ENCODE measurements around the gene GGA2.

The GGA2 gene

DNA sequence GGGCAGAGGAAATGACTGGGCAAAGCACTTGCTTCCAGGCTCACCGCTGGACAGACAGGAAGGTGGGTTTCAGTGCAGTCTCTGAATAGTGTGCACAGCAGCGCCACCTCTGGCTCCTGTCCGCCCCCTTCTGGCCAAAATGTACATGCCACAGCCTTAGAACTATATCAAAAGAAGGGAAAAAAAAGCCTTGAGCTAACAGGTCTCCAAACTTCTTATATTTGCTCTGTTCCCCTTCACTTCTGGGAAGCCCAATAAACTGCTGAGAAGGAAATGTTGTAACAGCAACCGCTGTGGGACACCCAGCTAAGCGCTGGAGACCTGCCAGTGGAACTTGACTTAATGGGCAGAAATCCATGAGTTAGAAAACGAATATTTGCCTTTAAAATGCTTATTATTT lies 74.8 kb downstream of the GGA2 start:
- Mint-ChIP-seq H3K4me3 (no peak overlapping the region), H3K27ac (no peak overlapping the region), H3K27me3 (ENCODE audit: low read depth) (no peaks in the 10 kb centered on the region), H3K36me3 (ENCODE audit: low read depth) (peaks cover 50% of the 10 kb centered on the region), H3K4me1 (no peaks in the 10 kb centered on the region), H3K9me3 (no peaks in the 10 kb centered on the region)
- TF ChIP-seq, protein P1, sequence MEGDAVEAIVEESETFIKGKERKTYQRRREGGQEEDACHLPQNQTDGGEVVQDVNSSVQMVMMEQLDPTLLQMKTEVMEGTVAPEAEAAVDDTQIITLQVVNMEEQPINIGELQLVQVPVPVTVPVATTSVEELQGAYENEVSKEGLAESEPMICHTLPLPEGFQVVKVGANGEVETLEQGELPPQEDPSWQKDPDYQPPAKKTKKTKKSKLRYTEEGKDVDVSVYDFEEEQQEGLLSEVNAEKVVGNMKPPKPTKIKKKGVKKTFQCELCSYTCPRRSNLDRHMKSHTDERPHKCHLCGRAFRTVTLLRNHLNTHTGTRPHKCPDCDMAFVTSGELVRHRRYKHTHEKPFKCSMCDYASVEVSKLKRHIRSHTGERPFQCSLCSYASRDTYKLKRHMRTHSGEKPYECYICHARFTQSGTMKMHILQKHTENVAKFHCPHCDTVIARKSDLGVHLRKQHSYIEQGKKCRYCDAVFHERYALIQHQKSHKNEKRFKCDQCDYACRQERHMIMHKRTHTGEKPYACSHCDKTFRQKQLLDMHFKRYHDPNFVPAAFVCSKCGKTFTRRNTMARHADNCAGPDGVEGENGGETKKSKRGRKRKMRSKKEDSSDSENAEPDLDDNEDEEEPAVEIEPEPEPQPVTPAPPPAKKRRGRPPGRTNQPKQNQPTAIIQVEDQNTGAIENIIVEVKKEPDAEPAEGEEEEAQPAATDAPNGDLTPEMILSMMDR (IDR thresholded peaks at IDR 0.05; ENCODE audit: unreplicated experiment in 3 of 3), result peak; percentile 55 to 74 (median 67)

DNA sequence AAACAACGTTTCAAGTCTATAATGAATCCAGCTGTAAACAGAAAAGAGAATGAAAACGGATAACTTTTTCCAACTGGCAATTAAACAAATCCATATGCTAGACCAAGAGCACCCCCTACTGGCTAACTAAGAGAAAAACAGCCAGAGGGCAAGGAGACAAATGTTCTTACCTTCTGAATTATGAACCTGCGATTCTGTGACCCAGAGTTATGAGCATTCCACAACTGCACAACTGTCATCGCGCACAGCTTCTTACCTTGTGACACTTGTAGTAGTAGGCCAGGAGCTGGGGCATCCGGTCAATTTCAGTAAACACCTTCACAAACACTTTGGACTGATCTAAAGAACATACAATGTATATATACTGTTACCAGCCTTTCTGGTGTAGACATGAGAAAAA lies 75.9 kb downstream of the GGA2 start:
- no peak overlapping the region for H3K27ac Mint-ChIP-seq
- H3K36me3 Mint-ChIP-seq (ENCODE audit: low read depth), result peaks cover 54% of the 10 kb centered on the region
- H3K9me3 Mint-ChIP-seq, result no peaks in the 10 kb centered on the region
- no peak overlapping the region for H3K4me3 Mint-ChIP-seq
- no peaks in the 10 kb centered on the region for H3K4me1 Mint-ChIP-seq
- TF ChIP-seq, protein P1 (IDR thresholded peaks at IDR 0.05; ENCODE audit: unreplicated experiment in 3 of 3), result peak; percentile 86 to 94 (median 90)
- no peaks in the 10 kb centered on the region for H3K27me3 Mint-ChIP-seq (ENCODE audit: low read depth)

DNA sequence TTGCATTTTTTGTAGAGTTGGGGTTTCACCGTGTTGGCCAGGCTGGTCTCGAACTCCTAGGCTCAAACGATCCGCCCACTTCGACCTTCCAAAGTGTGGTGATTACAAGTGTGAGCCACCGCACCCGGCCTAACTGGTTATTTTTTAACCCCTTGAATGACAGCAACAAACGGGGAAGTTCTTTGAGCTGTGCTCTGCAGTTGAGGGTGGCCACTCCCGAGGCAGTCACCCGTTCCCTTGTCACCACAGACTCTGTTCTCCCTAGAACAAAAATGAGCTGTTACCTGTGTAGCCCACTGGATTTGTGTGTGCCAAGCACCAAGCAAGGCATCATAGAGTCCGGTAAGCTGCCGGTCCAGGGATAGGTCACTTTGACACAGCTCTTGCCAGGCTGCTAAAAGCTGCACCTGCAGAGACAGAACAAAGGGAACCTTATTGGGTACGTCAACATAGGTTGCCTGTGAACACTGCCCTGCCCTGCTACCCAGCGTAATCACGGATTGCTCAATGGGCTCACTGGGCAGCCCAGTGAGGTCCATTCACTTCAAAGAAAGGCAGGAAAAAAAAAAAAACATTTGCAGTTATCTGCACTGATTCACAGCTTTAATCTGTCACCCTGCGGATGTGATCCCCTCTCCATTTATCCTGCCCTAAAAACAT lies 76.9 kb downstream of the GGA2 start:
- TF ChIP-seq, protein P1 (IDR thresholded peaks at IDR 0.05; ENCODE audit: unreplicated experiment in 3 of 3), result no peak
- peaks cover 48% of the 10 kb centered on the region for H3K36me3 Mint-ChIP-seq (ENCODE audit: low read depth)
- H3K27ac Mint-ChIP-seq, result no peak overlapping the region

DNA sequence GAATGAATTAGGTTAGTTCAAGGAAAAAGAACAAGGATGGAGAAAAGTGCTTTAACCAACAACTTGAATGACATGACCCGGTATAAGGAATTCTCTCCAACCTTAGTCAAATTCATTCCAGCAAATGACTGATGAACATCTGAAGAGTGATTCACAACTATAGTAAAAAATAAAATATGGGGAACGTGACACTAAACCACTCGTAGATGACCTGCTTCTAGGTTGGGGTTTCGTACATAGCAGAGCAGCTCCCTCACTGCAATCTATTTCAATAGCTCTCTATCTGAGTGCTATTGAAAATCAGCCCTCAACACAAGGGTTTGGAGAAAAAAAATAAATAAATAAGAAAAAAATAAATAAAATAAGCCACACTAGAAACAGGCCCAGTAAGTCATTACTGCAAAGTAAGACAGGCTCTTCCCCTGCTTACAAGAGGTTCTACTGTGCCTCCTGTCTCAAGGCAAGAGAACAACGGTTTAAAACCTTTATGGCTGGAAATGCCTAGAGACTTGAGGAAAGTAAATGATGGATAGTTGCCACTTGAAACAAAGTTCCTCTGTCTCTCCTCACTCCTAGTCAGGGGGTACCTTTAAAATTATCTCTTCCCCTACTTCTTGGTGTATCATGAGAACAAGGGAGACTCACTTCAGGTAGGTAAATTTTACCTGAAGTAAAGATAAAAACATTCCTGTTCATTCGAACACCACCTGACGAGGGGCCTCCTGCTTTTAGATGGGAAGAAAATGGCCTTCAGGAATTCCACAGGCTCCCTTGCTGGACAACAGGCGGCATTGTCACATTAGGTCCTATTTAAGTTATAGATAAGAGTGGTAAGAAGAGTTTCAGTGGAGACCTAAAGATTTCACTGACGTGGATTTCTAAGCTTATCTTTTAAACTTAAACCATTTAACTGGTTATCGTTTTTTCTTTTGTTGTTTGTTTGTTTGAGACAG lies 77.8 kb downstream of the GGA2 start:
- TF ChIP-seq, protein P1 (IDR thresholded peaks at IDR 0.05; ENCODE audit: unreplicated experiment in 3 of 3), result no peak
- Mint-ChIP-seq H3K4me1 (no peaks in the 10 kb centered on the region), H3K27me3 (ENCODE audit: low read depth) (no peaks in the 10 kb centered on the region), H3K36me3 (ENCODE audit: low read depth) (peaks cover 48% of the 10 kb centered on the region), H3K9me3 (no peaks in the 10 kb centered on the region), H3K27ac (no peak overlapping the region), H3K4me3 (no peak overlapping the region)

More for the DNA sequence above, 76.9 kb downstream of the GGA2 start:
- H3K4me1 Mint-ChIP-seq, result no peaks in the 10 kb centered on the region
- H3K9me3 Mint-ChIP-seq, result no peaks in the 10 kb centered on the region
- H3K4me3 Mint-ChIP-seq, result no peak overlapping the region
- no peaks in the 10 kb centered on the region for H3K27me3 Mint-ChIP-seq (ENCODE audit: low read depth)

DNA sequence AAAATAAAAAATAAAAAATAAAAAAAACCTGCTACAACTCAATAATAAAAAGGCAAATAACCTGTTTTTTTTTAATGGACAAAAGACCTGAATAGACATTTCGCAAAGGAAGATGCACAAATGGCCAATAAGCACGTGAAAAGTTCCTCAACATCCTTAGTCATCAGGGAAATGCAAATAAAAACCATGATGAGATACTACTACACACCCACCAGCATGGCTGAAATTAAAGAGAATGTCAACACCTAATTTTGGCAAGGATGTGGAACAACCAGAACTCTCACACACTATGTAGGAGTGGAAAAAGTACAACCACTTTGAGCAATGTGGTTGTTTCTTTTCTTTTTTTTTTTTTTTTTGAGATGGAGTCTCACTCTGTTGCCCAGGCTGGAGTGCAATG lies 81.9 kb downstream of the GGA2 start:
- Mint-ChIP-seq H3K4me3 (no peak overlapping the region), H3K9me3 (no peaks in the 10 kb centered on the region), H3K27ac (no peak overlapping the region), H3K4me1 (peaks cover 9% of the 10 kb centered on the region), H3K27me3 (ENCODE audit: low read depth) (no peaks in the 10 kb centered on the region), H3K36me3 (ENCODE audit: low read depth) (peaks cover 41% of the 10 kb centered on the region)
- TF ChIP-seq, protein P1 (IDR thresholded peaks at IDR 0.05; ENCODE audit: unreplicated experiment in 3 of 3), result no peak

Data from nephron (organoid).